NB4 (cell line): ENCODE results near the gene TMEM72.

ENCODE experiments used
- CTCF ChIP-seq: IDR thresholded peaks from one replicate; pipeline ENCODE4 v1.5.1; 2012; ENCODE audit warnings: low read depth, low read length
- POLR2A ChIP-seq: IDR thresholded peaks from 2 replicates; pipeline ENCODE4 v1.6.1; 2011; ENCODE audit warnings: mild to moderate bottlenecking; ENCODE audit not compliant: insufficient read length; ENCODE audit errors: extremely low read depth

GRCh38 chr10:44954962-44955361, 43.8 kb downstream of the TMEM72 start:
- TF ChIP-seq CTCF = no peak
- TF ChIP-seq POLR2A = no peak
